NCI-H187 treated with DMSO at 0.1 percent for 48 hours (cell line): ENCODE measurements around the gene NUDT10.
"Not testable (repeated sequence)": the region's sequence is repeated elsewhere in the genome, so short reads cannot be mapped to it uniquely, and the experiment has no call there.

ENCODE experiments used
- DNase-seq: peaks from one replicate; lab custom pipeline; 2025; lab: John Stamatoyannopoulos, UW

The NUDT10 gene

DNA sequence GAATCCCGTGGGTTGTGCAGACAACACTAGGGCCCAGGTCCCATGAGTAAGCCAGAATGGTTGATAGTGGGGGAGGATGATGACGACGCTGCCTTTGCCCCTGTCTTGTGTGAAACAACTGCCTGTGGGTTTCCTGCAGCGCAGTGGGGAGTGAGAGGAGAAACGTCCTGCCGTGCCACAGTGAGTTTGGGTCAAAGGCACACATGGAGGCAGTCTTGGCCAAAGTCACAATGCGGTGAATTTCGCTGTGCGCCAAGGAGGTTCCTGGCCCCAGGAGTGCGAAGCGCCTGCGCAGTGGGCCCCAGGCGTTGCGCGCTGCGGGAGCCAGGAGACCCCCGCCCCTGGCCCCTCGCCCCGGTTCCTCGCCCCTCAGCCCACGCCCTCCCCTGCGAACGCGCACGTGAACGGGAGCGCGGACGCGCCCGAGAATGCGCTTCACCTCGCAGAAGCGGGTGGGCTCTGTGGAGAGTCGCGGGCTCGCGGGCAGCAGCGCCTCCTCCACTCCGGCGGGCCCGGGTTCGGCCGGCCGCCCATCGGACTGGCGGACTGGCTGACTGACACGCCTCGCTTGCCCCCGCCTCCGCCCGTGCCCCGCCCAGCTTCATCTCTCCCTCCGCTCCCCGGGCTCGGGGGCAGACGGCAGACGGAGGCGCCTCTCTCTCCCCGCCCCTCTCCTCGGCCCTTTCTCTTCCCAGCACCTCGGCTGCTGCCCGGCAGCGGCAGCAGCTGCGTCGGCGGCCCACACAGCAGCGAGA, at the start of gene NUDT10:
Gene NUDT10 (plus strand): TSS at position 635 of the 755 bp plus-strand sequence. CDS start 144 bp downstream, outside the sequence.
- no peak for DNase-seq

GRCh38 chrX:51292421-51292820, 40.2 kb upstream of the NUDT10 start:
- no peak for DNase-seq

- no peak for DNase-seq
Measured at GRCh38 chrX:51296138-51296537, 36.5 kb upstream of the NUDT10 start.

DNA sequence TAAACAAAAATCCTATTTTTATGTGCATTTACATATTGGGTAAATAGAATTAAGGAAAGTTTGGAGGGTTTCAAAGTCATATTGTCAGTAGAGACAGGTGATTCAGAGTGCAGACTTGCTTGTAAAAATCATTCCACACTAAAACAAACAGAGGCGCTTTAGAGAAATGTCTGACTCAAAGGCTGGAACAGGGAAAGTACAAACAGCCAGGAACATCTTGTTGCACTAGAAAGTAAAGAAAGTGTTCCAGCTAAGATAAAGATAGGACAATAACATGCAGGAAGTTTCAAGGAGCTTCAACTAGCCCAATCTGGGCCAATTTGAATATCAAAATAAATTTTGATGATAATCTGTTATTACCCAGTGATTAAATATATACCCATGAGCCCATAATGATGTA, 16.4 kb upstream of the NUDT10 start:
- no peak for DNase-seq

- not testable (repeated sequence) for DNase-seq
Measured at GRCh38 chrX:51332943-51333785, 542 bp downstream of the NUDT10 start.

DNA sequence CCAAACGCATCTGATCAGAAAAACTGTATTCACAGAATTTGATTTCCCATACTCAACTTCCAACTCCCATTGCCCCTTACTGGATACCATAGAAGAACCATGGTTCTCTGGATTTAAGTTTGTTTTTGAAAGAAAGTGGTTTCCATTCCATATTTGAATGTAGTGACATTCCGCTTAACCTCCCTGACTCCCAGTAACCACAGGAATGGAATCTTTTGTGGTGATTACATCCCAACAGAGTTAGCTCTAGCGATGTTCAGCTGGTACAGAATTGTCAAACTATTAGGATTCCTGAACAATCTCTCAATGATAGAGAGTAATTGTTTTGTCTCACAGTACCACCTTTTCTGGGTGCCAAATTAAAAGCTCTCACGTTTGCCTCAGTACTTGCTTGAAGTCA, 1.7 kb downstream of the NUDT10 start:
- no peak for DNase-seq

DNA sequence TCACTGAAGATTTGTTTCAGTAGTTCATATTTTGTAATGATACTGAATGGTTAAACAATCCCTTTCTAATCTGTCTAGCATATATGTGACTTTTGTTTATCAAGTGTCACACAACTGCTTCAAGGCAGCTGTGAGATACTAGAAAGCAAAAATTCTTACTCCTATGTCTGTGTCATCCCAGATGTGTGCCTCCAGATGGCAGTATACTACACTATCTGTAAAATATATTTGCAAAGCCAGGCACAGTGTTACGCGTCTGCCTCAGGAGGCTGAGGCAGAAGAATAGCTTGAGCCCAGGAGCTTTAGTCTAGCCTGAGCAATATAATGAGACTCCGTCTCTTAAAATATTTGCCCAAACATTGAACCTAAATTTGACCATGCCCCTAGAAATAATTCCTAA, 4.0 kb downstream of the NUDT10 start:
- no peak for DNase-seq

GRCh38 chrX:51361251-51361650, 28.6 kb downstream of the NUDT10 start:
- no peak for DNase-seq

- DNase-seq: no peak
Measured at GRCh38 chrX:51376672-51377071, 44.0 kb downstream of the NUDT10 start.
